ENCODE results near the gene OR51V1. TPM values are rescaled to one million over a fixed set of nuclear protein-coding genes. Genes with fewer than 3 reads are reported as not detected.

OR51V1 gene
- total RNA-seq, 1 donor from 2014 or later = not detected

- Mint-ChIP-seq H3K27me3 (ENCODE audit: unreplicated experiment) (peaks cover 5% of the 10 kb centered on the region), H3K27ac (ENCODE audit: unreplicated experiment) (no peak overlapping the region), H3K36me3 (ENCODE audit: low read depth, unreplicated experiment) (no peaks in the 10 kb centered on the region), H3K9me3 (ENCODE audit: unreplicated experiment) (no peaks in the 10 kb centered on the region), H3K4me1 (ENCODE audit: unreplicated experiment) (no peaks in the 10 kb centered on the region), H3K4me3 (ENCODE audit: unreplicated experiment) (no peak overlapping the region)
- TF ChIP-seq CTCF (IDR thresholded peaks at IDR 0.05; ENCODE audit: unreplicated experiment) = no peak
- DNase-seq (ENCODE audit: low spot score) = no peak
Observed at GRCh38 chr11:5159806-5160205, 40.7 kb downstream of the OR51V1 start.

- no peak for DNase-seq (ENCODE audit: low spot score)
- Mint-ChIP-seq H3K4me3 (ENCODE audit: unreplicated experiment) (no peak within 1 kb of the TSS), H3K27me3 (ENCODE audit: unreplicated experiment) (peaks cover 3% of the 10 kb centered on the region), H3K27ac (ENCODE audit: unreplicated experiment) (no peak within 1 kb of the TSS), H3K4me1 (ENCODE audit: unreplicated experiment) (peaks cover 3% of the 10 kb centered on the region), H3K36me3 (ENCODE audit: low read depth, unreplicated experiment) (no peaks in the 10 kb centered on the region), H3K9me3 (ENCODE audit: unreplicated experiment) (no peaks in the 10 kb centered on the region)
- no peak for TF ChIP-seq CTCF (IDR thresholded peaks at IDR 0.05; ENCODE audit: unreplicated experiment)
Observed at GRCh38 chr11:5154657-5155056, 45.8 kb downstream of the OR51V1 start, which contains the start of gene OR52A1. TSS of gene OR52A1 (minus strand) at chr11:5154757. CDS start at chr11:5152369, 2,388 bp downstream.

DNA sequence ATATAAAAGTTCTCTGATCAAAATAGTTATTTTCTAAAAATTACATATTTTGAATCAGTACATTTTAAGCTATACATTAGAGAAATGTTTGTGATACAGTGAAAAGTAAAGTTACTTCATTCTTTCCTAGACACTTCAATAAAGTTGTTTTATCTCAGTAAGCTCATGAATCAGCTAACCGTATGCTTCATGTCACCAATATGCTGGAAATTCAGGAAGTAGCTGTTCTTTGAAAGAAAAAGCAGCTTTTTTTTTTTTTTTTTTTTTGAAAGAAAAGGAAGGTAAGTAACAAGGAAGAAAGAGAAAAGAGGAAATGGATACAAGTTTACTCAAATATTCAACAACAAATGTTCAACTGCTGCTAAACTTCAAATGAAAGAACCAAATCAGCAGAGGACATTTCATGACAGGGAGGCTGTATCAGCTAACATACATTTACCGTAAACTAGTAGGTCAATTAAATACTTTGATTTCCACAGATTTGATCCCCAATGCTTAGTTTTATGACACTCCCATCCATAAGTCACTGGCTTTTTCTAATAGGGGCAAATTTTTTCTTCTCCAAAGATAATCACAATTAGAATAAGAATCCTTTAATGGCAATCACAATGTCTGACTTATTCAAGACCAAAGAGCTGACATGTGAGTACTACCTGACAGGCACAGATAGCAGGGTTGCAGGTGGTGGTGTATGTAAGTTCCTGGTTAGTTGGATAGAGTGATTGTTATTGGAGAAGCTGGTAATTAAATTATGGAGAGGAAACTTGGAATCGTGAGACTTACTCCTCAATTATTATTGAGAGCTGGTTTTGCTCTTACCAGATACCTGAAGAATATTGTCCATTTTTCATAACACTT lies 46.7 kb downstream of the OR51V1 start:
- Mint-ChIP-seq H3K4me3 (ENCODE audit: unreplicated experiment) (no peak overlapping the region), H3K4me1 (ENCODE audit: unreplicated experiment) (peaks cover 3% of the 10 kb centered on the region), H3K27me3 (ENCODE audit: unreplicated experiment) (peaks cover 3% of the 10 kb centered on the region), H3K27ac (ENCODE audit: unreplicated experiment) (no peak overlapping the region), H3K36me3 (ENCODE audit: low read depth, unreplicated experiment) (no peaks in the 10 kb centered on the region), H3K9me3 (ENCODE audit: unreplicated experiment) (no peaks in the 10 kb centered on the region)
- DNase-seq (ENCODE audit: low spot score) = no peak
- TF ChIP-seq CTCF (IDR thresholded peaks at IDR 0.05; ENCODE audit: unreplicated experiment) = no peak

GRCh38 chr11:5151713-5152153 lies 48.7 kb downstream of the OR51V1 start:
- TF ChIP-seq CTCF (IDR thresholded peaks at IDR 0.05; ENCODE audit: unreplicated experiment) = no peak
- H3K4me3 Mint-ChIP-seq (ENCODE audit: unreplicated experiment) = no peak overlapping the region
- no peak overlapping the region for H3K27ac Mint-ChIP-seq (ENCODE audit: unreplicated experiment)
- no peaks in the 10 kb centered on the region for H3K9me3 Mint-ChIP-seq (ENCODE audit: unreplicated experiment)
- peaks cover 3% of the 10 kb centered on the region for H3K4me1 Mint-ChIP-seq (ENCODE audit: unreplicated experiment)
- H3K27me3 Mint-ChIP-seq (ENCODE audit: unreplicated experiment) = no peaks in the 10 kb centered on the region
- no peaks in the 10 kb centered on the region for H3K36me3 Mint-ChIP-seq (ENCODE audit: low read depth, unreplicated experiment)
- no peak for DNase-seq (ENCODE audit: low spot score)

Other genes starting within 250 kb of the OR51V1 start
- not detected for gene OR51A2, start 245.0 kb downstream of the OR51V1 start, total RNA-seq (ENCODE audit: unreplicated experiment)
- gene OR51L1, start 205.8 kb downstream of the OR51V1 start, total RNA-seq (ENCODE audit: unreplicated experiment) = not detected
- not detected for gene OR52J3, start 154.2 kb downstream of the OR51V1 start, total RNA-seq (ENCODE audit: unreplicated experiment)
- not detected for gene OR52E2, start 141.1 kb downstream of the OR51V1 start, total RNA-seq (ENCODE audit: unreplicated experiment)
- not detected for gene OR52E1, start 131.1 kb downstream of the OR51V1 start, total RNA-seq (ENCODE audit: unreplicated experiment)
- gene OR52A5, start 62.3 kb downstream of the OR51V1 start, total RNA-seq (ENCODE audit: unreplicated experiment) = not detected
- 0.03 TPM for gene OR52A1, start 45.9 kb downstream of the OR51V1 start, total RNA-seq (ENCODE audit: unreplicated experiment)
- gene HBB, start 26.4 kb upstream of the OR51V1 start, total RNA-seq (ENCODE audit: unreplicated experiment) = not detected
- gene HBD, start 33.8 kb upstream of the OR51V1 start, total RNA-seq (ENCODE audit: unreplicated experiment) = not detected
- not detected for gene HBG1, start 49.2 kb upstream of the OR51V1 start, total RNA-seq (ENCODE audit: unreplicated experiment)
- gene HBG2, start 54.1 kb upstream of the OR51V1 start, total RNA-seq (ENCODE audit: unreplicated experiment) = 0.82 TPM
- gene HBE1, start 69.3 kb upstream of the OR51V1 start, total RNA-seq (ENCODE audit: unreplicated experiment) = not detected
- gene OR51B4, start 101.3 kb upstream of the OR51V1 start, total RNA-seq (ENCODE audit: unreplicated experiment) = 0.49 TPM
- not detected for gene OR51B2, start 123.6 kb upstream of the OR51V1 start, total RNA-seq (ENCODE audit: unreplicated experiment)
- gene OR51B5, start 142.8 kb upstream of the OR51V1 start, total RNA-seq (ENCODE audit: unreplicated experiment) = 0.82 TPM
- not detected for gene OR51B6, start 150.8 kb upstream of the OR51V1 start, total RNA-seq (ENCODE audit: unreplicated experiment)
- gene OR51M1, start 183.1 kb upstream of the OR51V1 start, total RNA-seq (ENCODE audit: unreplicated experiment) = not detected
- not detected for gene OR51Q1, start 221.4 kb upstream of the OR51V1 start, total RNA-seq (ENCODE audit: unreplicated experiment)
- 1.2 TPM for gene OR51I1, start 240.8 kb upstream of the OR51V1 start, total RNA-seq (ENCODE audit: unreplicated experiment)
- not detected for gene OR51I2, start 248.6 kb upstream of the OR51V1 start, total RNA-seq (ENCODE audit: unreplicated experiment)

Measured in endothelial cell (in vitro differentiated cells).